ENCODE measurements around the gene MYL6. TPM values are rescaled to one million over a fixed set of nuclear protein-coding genes. Genes with fewer than 3 reads are reported as not detected.

MYL6 gene
- total RNA-seq, 1 experiment from 2014 or later = 2,616 TPM

GRCh38 chr12:56129206-56129941 lies 28.8 kb upstream of the MYL6 start:
- DNase-seq (ENCODE audit: low spot score) = no peak

- DNase-seq (ENCODE audit: low spot score) = no peak
Observed at GRCh38 chr12:56129942-56130495, 28.1 kb upstream of the MYL6 start.

- no peak for DNase-seq (ENCODE audit: low spot score)
Observed at GRCh38 chr12:56130876-56131275, 27.3 kb upstream of the MYL6 start.

GRCh38 chr12:56134897-56135296 lies 23.3 kb upstream of the MYL6 start:
- no peak for DNase-seq (ENCODE audit: low spot score)

- DNase-seq (ENCODE audit: low spot score) = no peak
Observed at GRCh38 chr12:56137853-56138571, 20.1 kb upstream of the MYL6 start.

- DNase-seq (ENCODE audit: low spot score) = no peak
Observed at GRCh38 chr12:56141946-56142784, 16.0 kb upstream of the MYL6 start.

- no peak for DNase-seq (ENCODE audit: low spot score)
Observed at GRCh38 chr12:56143217-56143616, 14.9 kb upstream of the MYL6 start.

GRCh38 chr12:56143870-56144269 lies 14.3 kb upstream of the MYL6 start:
- no peak for DNase-seq (ENCODE audit: low spot score)

GRCh38 chr12:56145217-56145616 lies 12.9 kb upstream of the MYL6 start:
- no peak for DNase-seq (ENCODE audit: low spot score)

- no peak for DNase-seq (ENCODE audit: low spot score)
Observed at GRCh38 chr12:56146492-56147460, 11.4 kb upstream of the MYL6 start.

- DNase-seq (ENCODE audit: low spot score) = no peak
Observed at GRCh38 chr12:56150563-56150962, 7.6 kb upstream of the MYL6 start.

- DNase-seq (ENCODE audit: low spot score) = no peak
Observed at GRCh38 chr12:56151672-56152131, 6.5 kb upstream of the MYL6 start.

GRCh38 chr12:56152132-56152755 lies 5.9 kb upstream of the MYL6 start, which contains the start of gene MYL6B:
Gene MYL6B (plus strand): TSS chr12:56152587. CDS start chr12:56153919, 1,332 bp downstream.
- DNase-seq (ENCODE audit: low spot score) = peak; percentile 90

GRCh38 chr12:56152756-56153677 lies 5.1 kb upstream of the MYL6 start:
- DNase-seq (ENCODE audit: low spot score) = no peak

- no peak for DNase-seq (ENCODE audit: low spot score)
Observed at GRCh38 chr12:56153678-56154065, 4.5 kb upstream of the MYL6 start.

GRCh38 chr12:56154246-56154771 lies 3.9 kb upstream of the MYL6 start:
- no peak for DNase-seq (ENCODE audit: low spot score)

GRCh38 chr12:56154818-56155217 lies 3.3 kb upstream of the MYL6 start:
- no peak for DNase-seq (ENCODE audit: low spot score)

GRCh38 chr12:56155256-56155845 lies 2.8 kb upstream of the MYL6 start:
- DNase-seq (ENCODE audit: low spot score) = no peak
